Natural killer cell (primary cell): ENCODE results near the gene SPTLC1. TPM values are rescaled to one million over a fixed set of nuclear protein-coding genes. Genes with fewer than 3 reads are reported as not detected.

Experiments used
- ATAC-seq, 3 donors: fragments of 150-1000 bp in 2 of 3; fragments of 200-7000 bp in 1 of 3; cut with Tn5 transposase; 1 replicate in 1 of 3; 2 replicates in 2 of 3; pipeline ENCODE4 v1.10.0; 2021; ENCODE audit warnings: mild to moderate bottlenecking in 2 of 3, moderate library complexity in 2 of 3
- DNase-seq, 2 donors: peaks; one replicate each; pipeline versions ENCODE4 v3.0.0 to v3.0.0-alpha.2; 2013 to 2021; ENCODE audit warnings: mixed read lengths in 1 of 2
- H3K27ac ChIP-seq: one replicate; pipeline ENCODE4 v1.5.1; 2013; ENCODE audit warnings: mild to moderate bottlenecking, low read length
- H3K27me3 ChIP-seq: one replicate; pipeline ENCODE4 v1.6.1; 2013; ENCODE audit warnings: low read length; ENCODE audit not compliant: control insufficient read depth, insufficient read depth
- H3K36me3 ChIP-seq: one replicate; pipeline ENCODE4 v1.6.1; 2013; ENCODE audit warnings: low read length; ENCODE audit not compliant: control insufficient read depth, insufficient read depth
- H3K4me1 ChIP-seq: one replicate; pipeline ENCODE4 v1.6.1; 2013; ENCODE audit warnings: low read length; ENCODE audit not compliant: control insufficient read depth, insufficient read depth
- H3K4me3 ChIP-seq: one replicate; pipeline ENCODE4 v1.5.1; 2013; ENCODE audit warnings: low read length
- H3K9me3 ChIP-seq: one replicate; pipeline ENCODE4 v1.6.1; 2013; ENCODE audit warnings: low read length; ENCODE audit not compliant: control insufficient read depth, insufficient read depth
- H3K27ac Mint-ChIP-seq, 2 donors: one replicate each; pipeline ENCODE4 v1.8.0; 2022; ENCODE audit warnings: mild to moderate bottlenecking in 2 of 2, mixed read lengths in 2 of 2, moderate library complexity in 1 of 2
- H3K27me3 Mint-ChIP-seq, 2 donors: one replicate each; pipeline ENCODE4 v1.8.0; 2022; ENCODE audit warnings: low read depth in 2 of 2, mixed read lengths in 2 of 2
- H3K36me3 Mint-ChIP-seq: one replicate; pipeline ENCODE4 v1.8.0; 2022; ENCODE audit warnings: mixed read lengths
- H3K4me1 Mint-ChIP-seq, 2 donors: one replicate each; pipeline ENCODE4 v1.8.0; 2022; ENCODE audit warnings: mixed read lengths in 2 of 2
- H3K4me3 Mint-ChIP-seq: one replicate; pipeline ENCODE4 v1.8.0; 2022; ENCODE audit warnings: mild to moderate bottlenecking, moderate library complexity, mixed read lengths
- H3K9me3 Mint-ChIP-seq, 2 donors: one replicate each; pipeline ENCODE4 v1.8.0; 2022; ENCODE audit warnings: mixed read lengths in 2 of 2
- WGBS: methylation state at CpG from one replicate; pipeline ENCODE4 v1.1.7; 2013; ENCODE audit warnings: missing lambda C conversion rate; ENCODE audit not compliant: insufficient coverage; 5-methylcytosine and 5-hydroxymethylcytosine counted together
- intact Hi-C: fragments of 100-400 bp; cut with micrococcal nuclease; formaldehyde crosslinking; loops from one replicate; pipeline ENCODE4 v1.14.2; 2022
- total RNA-seq, 4 donors: library from RNA; stranded (reverse); fragments of 120-200 nt in 1 of 4; gene quantifications; one replicate each; pipeline versions ENCODE4 v1.2.3 to v1.2.4, GENCODE V29; 2013 to 2022
- TF ChIP-seq, protein P1 (sequence below): fragments of 200-600 bp; IDR thresholded peaks from one replicate; pipeline ENCODE4 v1.8.0; 2022; ENCODE audit warnings: antibody characterized with exemption

Gene SPTLC1
- total RNA-seq, 3 donors from 2014 or later (not counting 1 experiment from before 2014, with no cell fraction given): 45.6 to 59.3 (median 47.8) TPM

DNA sequence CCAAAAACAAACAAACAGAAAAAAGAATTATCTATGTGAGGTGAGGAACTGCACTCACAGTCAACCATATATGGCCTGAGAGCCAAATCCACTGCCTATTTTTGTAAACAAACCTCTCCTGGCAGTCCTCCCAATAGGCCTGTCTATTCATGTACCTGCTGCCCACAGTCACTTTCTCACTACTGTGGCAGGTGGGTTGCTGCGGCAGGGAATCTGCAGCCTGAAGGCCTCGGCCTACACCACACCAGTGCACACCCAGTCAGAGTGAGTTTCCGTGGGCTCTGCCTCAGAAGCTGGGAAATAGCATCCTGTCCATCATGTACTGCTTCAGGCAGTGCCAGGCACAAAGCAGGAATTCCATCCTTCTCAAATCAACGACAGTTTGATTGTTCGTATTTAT is 82.3 kb downstream of the SPTLC1 start:
- no peaks in the 10 kb centered on the region for H3K9me3 ChIP-seq

DNA sequence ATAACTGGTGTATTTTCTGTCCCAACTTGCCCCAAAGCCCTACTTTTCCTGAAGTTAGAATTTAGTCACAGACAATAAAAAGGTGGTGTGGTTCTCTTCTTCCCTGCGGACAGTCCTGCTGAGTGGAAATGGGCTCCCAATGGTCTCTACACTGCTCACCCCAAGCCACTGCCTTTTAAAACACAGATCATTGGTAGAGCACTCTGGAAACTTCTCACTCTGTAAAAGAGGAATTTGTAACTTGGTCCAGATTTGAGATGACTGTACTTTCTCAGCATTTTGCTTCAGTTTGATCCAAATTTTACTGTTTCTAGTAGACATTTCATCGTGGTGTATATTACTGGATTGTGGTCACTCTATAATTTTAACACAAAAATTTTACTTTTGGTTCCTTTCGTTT is 84.8 kb downstream of the SPTLC1 start:
- 80% methylated on average over 2 of the region's 3 CpGs for WGBS
- H3K4me1 Mint-ChIP-seq: no peaks in the 10 kb centered on the region
- no peaks in the 10 kb centered on the region for H3K27me3 Mint-ChIP-seq
- H3K27me3 ChIP-seq: no peaks in the 10 kb centered on the region
- no peak overlapping the region for H3K4me3 Mint-ChIP-seq
- no peak overlapping the region for H3K27ac ChIP-seq
- peaks cover 9% of the 10 kb centered on the region for H3K36me3 Mint-ChIP-seq
- TF ChIP-seq, protein P1, sequence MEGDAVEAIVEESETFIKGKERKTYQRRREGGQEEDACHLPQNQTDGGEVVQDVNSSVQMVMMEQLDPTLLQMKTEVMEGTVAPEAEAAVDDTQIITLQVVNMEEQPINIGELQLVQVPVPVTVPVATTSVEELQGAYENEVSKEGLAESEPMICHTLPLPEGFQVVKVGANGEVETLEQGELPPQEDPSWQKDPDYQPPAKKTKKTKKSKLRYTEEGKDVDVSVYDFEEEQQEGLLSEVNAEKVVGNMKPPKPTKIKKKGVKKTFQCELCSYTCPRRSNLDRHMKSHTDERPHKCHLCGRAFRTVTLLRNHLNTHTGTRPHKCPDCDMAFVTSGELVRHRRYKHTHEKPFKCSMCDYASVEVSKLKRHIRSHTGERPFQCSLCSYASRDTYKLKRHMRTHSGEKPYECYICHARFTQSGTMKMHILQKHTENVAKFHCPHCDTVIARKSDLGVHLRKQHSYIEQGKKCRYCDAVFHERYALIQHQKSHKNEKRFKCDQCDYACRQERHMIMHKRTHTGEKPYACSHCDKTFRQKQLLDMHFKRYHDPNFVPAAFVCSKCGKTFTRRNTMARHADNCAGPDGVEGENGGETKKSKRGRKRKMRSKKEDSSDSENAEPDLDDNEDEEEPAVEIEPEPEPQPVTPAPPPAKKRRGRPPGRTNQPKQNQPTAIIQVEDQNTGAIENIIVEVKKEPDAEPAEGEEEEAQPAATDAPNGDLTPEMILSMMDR: no peak
- H3K4me3 ChIP-seq: no peak overlapping the region
- no peak for ATAC-seq
- no peaks in the 10 kb centered on the region for H3K9me3 ChIP-seq
- no peak overlapping the region for H3K27ac Mint-ChIP-seq
- no peak for DNase-seq
- intact Hi-C loops: no loop called here
- no peaks in the 10 kb centered on the region for H3K4me1 ChIP-seq
- H3K36me3 ChIP-seq: peaks cover 19% of the 10 kb centered on the region
- H3K9me3 Mint-ChIP-seq: no peaks in the 10 kb centered on the region

More for the DNA sequence above, 82.3 kb downstream of the SPTLC1 start:
- intact Hi-C loops: no loop called here
- H3K27me3 Mint-ChIP-seq: no peaks in the 10 kb centered on the region
- no peaks in the 10 kb centered on the region for H3K4me1 ChIP-seq
- no peaks in the 10 kb centered on the region for H3K9me3 Mint-ChIP-seq
- H3K27me3 ChIP-seq: no peaks in the 10 kb centered on the region
- no peak for ATAC-seq
- H3K4me3 ChIP-seq: no peak overlapping the region
- no peak for DNase-seq
- 97% methylated on average over 5 of the region's 5 CpGs for WGBS
- TF ChIP-seq, protein P1: no peak
- no peak overlapping the region for H3K27ac Mint-ChIP-seq
- H3K27ac ChIP-seq: no peak overlapping the region
- H3K4me3 Mint-ChIP-seq: no peak overlapping the region
- peaks cover 17% of the 10 kb centered on the region for H3K36me3 Mint-ChIP-seq
- peaks cover 38% of the 10 kb centered on the region for H3K36me3 ChIP-seq
- H3K4me1 Mint-ChIP-seq: no peaks in the 10 kb centered on the region

DNA sequence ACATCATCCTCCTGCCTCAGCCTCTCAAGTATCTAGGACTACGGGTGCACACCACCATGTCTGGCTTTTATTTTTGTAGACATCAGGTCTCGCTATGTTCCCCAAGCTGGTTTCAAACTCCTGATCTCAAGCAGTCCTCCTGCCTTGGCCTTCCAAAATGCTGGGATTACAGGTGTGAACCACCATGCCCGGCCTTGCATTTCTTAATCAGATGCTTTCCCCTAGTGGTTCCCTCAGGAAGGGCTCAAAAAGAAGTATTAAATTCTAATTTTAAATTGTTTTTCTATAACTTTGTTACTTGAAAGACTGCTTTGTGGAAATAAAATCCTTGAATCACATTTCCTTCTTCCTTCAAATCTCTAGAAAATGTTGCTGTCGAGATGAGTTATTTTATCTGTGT is 85.7 kb downstream of the SPTLC1 start:
- no peaks in the 10 kb centered on the region for H3K9me3 Mint-ChIP-seq

More for the DNA sequence above, 85.7 kb downstream of the SPTLC1 start:
- no peak overlapping the region for H3K4me3 ChIP-seq
- no peaks in the 10 kb centered on the region for H3K4me1 Mint-ChIP-seq
- H3K4me1 ChIP-seq: no peaks in the 10 kb centered on the region
- peaks cover 15% of the 10 kb centered on the region for H3K36me3 ChIP-seq
- peaks cover 7% of the 10 kb centered on the region for H3K36me3 Mint-ChIP-seq
- ATAC-seq: no peak
- no peak for DNase-seq
- 100% methylated on average over 3 of the region's 4 CpGs for WGBS
- no peak overlapping the region for H3K27ac Mint-ChIP-seq
- intact Hi-C loops: no loop called here
- TF ChIP-seq, protein P1: no peak
- H3K27me3 Mint-ChIP-seq: no peaks in the 10 kb centered on the region
- H3K27ac ChIP-seq: no peak overlapping the region
- no peak overlapping the region for H3K4me3 Mint-ChIP-seq
- no peaks in the 10 kb centered on the region for H3K27me3 ChIP-seq
- H3K9me3 ChIP-seq: no peaks in the 10 kb centered on the region
